Measurements from ENCODE around the gene GNG8. TPM values are rescaled to one million over a fixed set of nuclear protein-coding genes. Genes with fewer than 3 reads are reported as not detected.

The GNG8 gene
- polyA plus RNA-seq, 1 donor from 2014 or later, result not detected

DNA sequence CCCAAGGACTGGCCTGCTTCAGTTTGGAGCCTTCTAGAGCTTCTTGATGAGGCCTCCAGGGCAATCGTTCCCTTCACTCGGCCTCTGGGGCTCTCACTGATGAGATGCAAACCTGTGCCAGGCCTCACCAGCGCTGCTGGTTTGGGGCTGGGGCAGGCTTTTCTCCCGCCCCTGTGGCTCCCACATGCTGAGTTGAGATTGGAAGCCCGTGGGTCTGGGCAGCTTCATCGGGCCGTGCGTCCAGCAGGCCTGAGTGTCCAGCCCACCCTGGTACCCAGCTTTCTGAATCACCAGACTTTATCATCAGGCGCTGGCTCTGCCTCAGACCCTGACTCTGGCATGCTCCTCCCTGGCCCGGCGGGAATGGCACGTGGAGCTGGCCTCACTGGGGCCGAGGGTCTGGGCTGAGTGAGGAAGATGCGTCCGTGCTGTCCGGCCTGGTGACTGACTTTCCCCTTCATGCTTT is 30.6 kb downstream of the GNG8 start:
- peaks cover 7% of the 10 kb centered on the region for H3K36me3 Mint-ChIP-seq
- peaks cover 10 to 22% (median 14%) of the 10 kb centered on the region in 3 donors for H3K4me1 Mint-ChIP-seq

GRCh38 chr19:46604781-46605355 is 31.1 kb downstream of the GNG8 start:
- Mint-ChIP-seq H3K4me1 (peaks cover 14 to 22% (median 14%) of the 10 kb centered on the region in 3 donors), H3K27ac (peak overlapping the region in 1 of 3 donors; percentile 39)

More for the DNA sequence above, 30.6 kb downstream of the GNG8 start:
- Mint-ChIP-seq H3K4me3 (peak overlapping the region in 2 of 4 donors; percentile 45 to 74), H3K27ac (peak overlapping the region in 1 of 3 donors; percentile 46), H3K9me3 (no peaks in the 10 kb centered on the region), H3K27me3 (no peaks in the 10 kb centered on the region)

DNA sequence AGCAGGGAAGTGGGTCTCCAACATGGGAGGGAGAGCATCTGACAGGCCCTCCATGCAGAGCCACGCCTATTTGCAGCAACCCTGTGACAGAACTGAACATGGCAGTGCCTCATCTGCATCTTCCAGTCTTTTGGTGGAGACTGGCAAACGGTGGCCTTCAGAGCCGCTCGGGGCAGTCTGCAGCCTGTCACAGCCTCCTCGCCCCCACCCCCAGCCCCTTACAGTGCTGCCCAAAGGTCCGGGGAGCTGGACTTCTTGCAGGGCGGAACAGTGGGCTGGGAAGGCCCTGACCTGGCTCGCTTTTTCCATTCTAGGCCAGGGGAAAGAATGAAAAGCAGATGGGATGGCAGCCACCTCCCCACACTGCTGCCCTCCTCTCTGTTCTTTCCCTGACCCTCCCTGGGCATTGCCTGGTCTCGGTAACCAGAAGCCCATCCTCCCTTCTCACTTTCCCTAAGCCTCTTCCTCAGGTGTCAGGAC is 32.2 kb downstream of the GNG8 start:
- peak overlapping the region in 2 of 4 donors; percentile 17 to 92 for H3K4me3 Mint-ChIP-seq
- H3K4me1 Mint-ChIP-seq, result peaks cover 9 to 20% (median 14%) of the 10 kb centered on the region in 3 donors
- peak overlapping the region in 1 of 3 donors; percentile 99 for H3K27ac Mint-ChIP-seq
- peaks cover 7% of the 10 kb centered on the region for H3K36me3 Mint-ChIP-seq
- H3K9me3 Mint-ChIP-seq, result no peaks in the 10 kb centered on the region
- H3K27me3 Mint-ChIP-seq, result no peaks in the 10 kb centered on the region

More at GRCh38 chr19:46604781-46605355, 31.1 kb downstream of the GNG8 start:
- Mint-ChIP-seq H3K9me3 (no peaks in the 10 kb centered on the region), H3K36me3 (peaks cover 7% of the 10 kb centered on the region), H3K27me3 (no peaks in the 10 kb centered on the region), H3K4me3 (peak overlapping the region in 1 of 4 donors; percentile 66)

DNA sequence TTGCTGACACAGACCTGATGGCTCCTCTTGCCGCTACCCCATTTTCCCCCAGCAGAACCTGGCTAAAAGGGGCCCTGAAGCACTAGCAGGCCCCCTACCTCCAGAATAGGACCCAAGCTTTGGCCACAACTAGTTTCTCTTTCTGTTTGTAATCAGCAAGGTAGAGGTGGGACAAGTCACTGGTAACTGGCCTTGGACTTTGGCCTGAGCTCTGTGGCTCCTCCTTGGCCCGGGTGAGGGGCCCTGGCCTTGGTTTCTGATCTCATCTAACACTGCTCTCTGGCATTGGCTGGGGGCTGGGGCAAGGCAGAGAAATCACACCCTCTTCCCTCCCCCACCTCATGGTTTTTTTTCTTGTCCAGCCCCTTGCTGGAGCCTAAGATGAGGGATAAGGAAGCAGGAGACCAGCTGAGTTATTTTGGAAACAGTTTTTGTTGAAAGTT is 32.8 kb downstream of the GNG8 start:
- no peaks in the 10 kb centered on the region for H3K27me3 Mint-ChIP-seq
- peak overlapping the region; percentile 92 to 100 (median 100) for H3K4me3 Mint-ChIP-seq
- peaks cover 0 to 4% (median 3%) of the 10 kb centered on the region in 3 donors for H3K9me3 Mint-ChIP-seq
- peaks cover 5% of the 10 kb centered on the region for H3K36me3 Mint-ChIP-seq
- H3K27ac Mint-ChIP-seq, result peak overlapping the region in 2 of 3 donors; percentile 57 to 99
- peaks cover 9 to 20% (median 14%) of the 10 kb centered on the region in 3 donors for H3K4me1 Mint-ChIP-seq

GRCh38 chr19:46602392-46603194 is 33.4 kb downstream of the GNG8 start:
- Mint-ChIP-seq H3K27me3 (no peaks in the 10 kb centered on the region), H3K4me1 (peaks cover 9 to 20% (median 15%) of the 10 kb centered on the region in 3 donors), H3K9me3 (peaks cover 0 to 8% (median 5%) of the 10 kb centered on the region in 3 donors), H3K27ac (peak overlapping the region; percentile 81 to 100 (median 99)), H3K36me3 (peaks cover 3% of the 10 kb centered on the region), H3K4me3 (peak overlapping the region; percentile 92 to 100 (median 100))

DNA sequence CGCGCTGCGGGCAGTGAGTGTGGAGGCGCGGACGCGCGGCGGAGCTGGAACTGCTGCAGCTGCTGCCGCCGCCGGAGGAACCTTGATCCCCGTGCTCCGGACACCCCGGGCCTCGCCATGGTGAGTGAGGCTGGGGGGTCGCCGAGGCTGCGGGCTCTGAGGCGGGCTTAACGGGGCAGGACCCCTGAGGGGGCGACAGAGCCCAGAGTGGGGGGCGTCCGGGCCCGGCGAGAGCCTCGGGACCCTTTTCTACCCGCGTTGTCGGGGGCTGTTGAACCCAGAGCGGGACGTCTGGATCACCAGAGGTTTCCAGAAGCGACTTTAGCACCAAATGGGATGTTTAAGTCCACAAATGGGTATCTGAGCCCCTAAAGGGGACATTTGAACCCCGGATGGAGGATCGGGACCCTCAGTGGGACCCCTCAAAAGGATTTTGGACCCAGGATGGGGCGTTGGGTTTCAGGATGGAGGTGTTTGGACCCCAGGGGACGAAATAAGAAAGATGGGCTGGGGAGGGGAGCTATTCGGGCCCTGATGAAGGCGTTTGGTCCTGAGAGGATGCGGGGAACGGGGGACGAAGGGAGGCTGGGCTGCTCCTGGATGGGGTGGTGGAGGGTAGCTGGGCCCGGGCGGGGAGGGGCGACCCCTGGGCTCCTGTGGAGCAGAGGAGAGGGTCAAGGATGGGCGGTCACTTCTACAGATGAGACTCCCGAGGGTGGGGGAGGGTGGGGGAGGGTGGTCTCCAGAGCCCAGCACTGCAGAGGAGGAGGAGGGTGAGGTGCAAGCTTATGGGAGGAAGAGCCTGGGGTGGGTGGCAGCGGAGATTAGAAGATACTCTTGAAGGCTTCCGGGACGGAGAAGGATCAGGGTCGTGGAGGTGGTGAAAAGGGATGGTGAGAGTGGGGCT is 34.4 kb downstream of the GNG8 start, which contains the start of gene CALM3:
TSS of gene CALM3 (plus strand) at position 13 of the 907 bp plus-strand sequence. CDS start at position 118, 105 bp downstream.
- H3K27ac Mint-ChIP-seq, result peak within 1 kb of the TSS; percentile 99 to 100 (median 100)
- no peaks in the 10 kb centered on the region for H3K27me3 Mint-ChIP-seq
- peaks cover 0 to 8% (median 5%) of the 10 kb centered on the region in 3 donors for H3K9me3 Mint-ChIP-seq
- H3K4me3 Mint-ChIP-seq, result peak within 1 kb of the TSS; percentile 92 to 100 (median 100)
- peaks cover 3% of the 10 kb centered on the region for H3K36me3 Mint-ChIP-seq
- H3K4me1 Mint-ChIP-seq, result peaks cover 9 to 19% (median 15%) of the 10 kb centered on the region in 3 donors

GRCh38 chr19:46600384-46601317 is 35.4 kb downstream of the GNG8 start:
- Mint-ChIP-seq H3K9me3 (peaks cover 0 to 8% (median 5%) of the 10 kb centered on the region in 3 donors), H3K4me1 (peaks cover 9 to 16% (median 15%) of the 10 kb centered on the region in 3 donors), H3K27ac (peak overlapping the region; percentile 99 to 100 (median 100)), H3K36me3 (peaks cover under 1% of the 10 kb centered on the region), H3K4me3 (peak overlapping the region; percentile 92 to 100 (median 100)), H3K27me3 (no peaks in the 10 kb centered on the region)

GRCh38 chr19:46599716-46600373 is 36.2 kb downstream of the GNG8 start:
- peak overlapping the region; percentile 99 to 100 (median 100) for H3K27ac Mint-ChIP-seq
- peak overlapping the region; percentile 92 to 100 (median 100) for H3K4me3 Mint-ChIP-seq
- H3K27me3 Mint-ChIP-seq, result no peaks in the 10 kb centered on the region
- H3K36me3 Mint-ChIP-seq, result no peaks in the 10 kb centered on the region
- H3K4me1 Mint-ChIP-seq, result peaks cover 9 to 16% (median 15%) of the 10 kb centered on the region in 3 donors
- peaks cover 0 to 8% (median 5%) of the 10 kb centered on the region in 3 donors for H3K9me3 Mint-ChIP-seq

DNA sequence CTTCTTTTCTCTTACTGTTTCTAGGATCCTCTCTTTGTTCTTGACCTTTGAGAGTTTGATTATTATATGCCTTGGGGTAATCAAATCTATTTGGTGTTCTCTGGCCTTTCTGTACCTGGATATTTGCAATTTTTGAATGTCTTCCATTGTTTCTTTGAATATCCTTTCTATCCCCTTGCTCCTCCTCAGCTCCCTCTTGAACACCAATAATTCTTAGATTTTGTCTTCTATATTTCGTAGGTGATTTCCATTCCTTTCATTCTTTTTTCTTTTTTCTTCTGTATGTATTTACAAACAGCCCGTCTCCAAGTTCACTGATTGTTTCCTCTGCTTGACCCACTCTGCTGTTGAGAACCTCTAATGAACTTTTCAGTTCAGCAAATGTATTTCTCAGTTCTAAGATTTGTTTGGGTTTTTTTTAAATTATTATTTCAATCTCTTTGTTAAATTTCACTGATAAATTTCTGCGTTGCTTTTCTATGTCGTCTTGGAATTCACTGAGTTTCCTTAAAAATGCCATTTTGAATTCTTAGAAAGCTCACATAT is 37.6 kb downstream of the GNG8 start:
- H3K36me3 Mint-ChIP-seq, result no peaks in the 10 kb centered on the region
- H3K27me3 Mint-ChIP-seq, result no peaks in the 10 kb centered on the region
- H3K4me3 Mint-ChIP-seq, result peak overlapping the region in 2 of 4 donors; percentile 19 to 92
- H3K27ac Mint-ChIP-seq, result peak overlapping the region in 1 of 3 donors; percentile 99
- H3K9me3 Mint-ChIP-seq, result peaks cover 0 to 8% (median 5%) of the 10 kb centered on the region in 3 donors
- H3K4me1 Mint-ChIP-seq, result peaks cover 7 to 14% (median 14%) of the 10 kb centered on the region in 3 donors

GRCh38 chr19:46596008-46596407 is 40.0 kb downstream of the GNG8 start:
- no peaks in the 10 kb centered on the region for H3K27me3 Mint-ChIP-seq

DNA sequence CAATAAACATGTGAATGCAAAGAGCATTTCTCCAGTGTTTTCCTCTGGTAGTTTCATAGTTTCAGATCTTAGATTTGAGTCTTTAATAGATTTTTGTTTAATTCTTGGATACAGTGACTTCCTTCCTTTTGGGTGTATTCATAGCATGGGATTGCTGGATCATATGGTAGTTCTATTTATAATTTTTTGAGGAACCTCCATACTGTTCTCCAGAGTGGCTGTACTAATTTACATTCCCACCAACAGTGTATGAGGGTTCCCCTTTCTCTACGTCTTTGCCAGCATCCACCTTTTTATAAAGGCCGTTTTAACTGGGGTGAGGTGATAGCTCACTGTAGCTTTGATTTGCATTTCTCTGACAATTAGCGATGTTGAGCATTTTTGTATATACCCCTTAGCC is 44.1 kb downstream of the GNG8 start:
- peaks cover 0 to 1% (median 0%) of the 10 kb centered on the region in 3 donors for H3K4me1 Mint-ChIP-seq
- H3K27ac Mint-ChIP-seq, result no peak overlapping the region
- no peak overlapping the region for H3K4me3 Mint-ChIP-seq
- H3K27me3 Mint-ChIP-seq, result no peaks in the 10 kb centered on the region
- peaks cover 0 to 4% (median 0%) of the 10 kb centered on the region in 3 donors for H3K9me3 Mint-ChIP-seq
- no peaks in the 10 kb centered on the region for H3K36me3 Mint-ChIP-seq

More at GRCh38 chr19:46596008-46596407, 40.0 kb downstream of the GNG8 start:
- no peak overlapping the region for H3K27ac Mint-ChIP-seq
- peaks cover 0 to 6% (median 2%) of the 10 kb centered on the region in 3 donors for H3K4me1 Mint-ChIP-seq
- no peaks in the 10 kb centered on the region for H3K36me3 Mint-ChIP-seq
- H3K4me3 Mint-ChIP-seq, result no peak overlapping the region
- H3K9me3 Mint-ChIP-seq, result peaks cover 0 to 10% (median 5%) of the 10 kb centered on the region in 3 donors

- no peaks in the 10 kb centered on the region for H3K36me3 Mint-ChIP-seq
- no peak overlapping the region for H3K27ac Mint-ChIP-seq
- no peak overlapping the region for H3K4me3 Mint-ChIP-seq
- H3K9me3 Mint-ChIP-seq, result peaks cover 0 to 4% (median 0%) of the 10 kb centered on the region in 3 donors
- H3K27me3 Mint-ChIP-seq, result no peaks in the 10 kb centered on the region
- H3K4me1 Mint-ChIP-seq, result peaks cover 0 to 1% (median 0%) of the 10 kb centered on the region in 3 donors
These were observed 44.7 kb downstream of the GNG8 start for GRCh38 chr19:46591254-46591653.

All from IgD-negative memory B cell (primary cell).